ENCODE results near the gene NPAS3.

DNA sequence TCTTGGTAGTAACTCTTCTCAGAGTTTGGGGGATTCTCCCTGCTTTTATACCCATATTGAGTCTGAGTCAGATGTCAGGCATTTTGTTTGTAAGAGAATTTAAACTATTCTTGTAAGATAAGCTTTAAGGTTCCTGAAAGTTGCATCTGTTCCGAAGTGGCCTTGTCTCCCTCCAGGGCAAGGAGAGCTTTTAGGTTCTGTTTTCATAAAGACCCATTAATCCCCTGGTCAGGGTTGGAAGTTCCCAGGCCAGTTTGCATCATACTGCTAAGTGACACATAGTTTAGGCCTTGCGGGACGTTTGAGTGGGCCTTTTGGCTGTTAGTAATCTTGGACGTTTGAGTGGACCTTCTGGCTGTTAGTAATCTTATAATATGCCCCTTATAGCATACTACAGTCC is 396.7 kb downstream of the NPAS3 start:
- TF ChIP-seq, protein P1, sequence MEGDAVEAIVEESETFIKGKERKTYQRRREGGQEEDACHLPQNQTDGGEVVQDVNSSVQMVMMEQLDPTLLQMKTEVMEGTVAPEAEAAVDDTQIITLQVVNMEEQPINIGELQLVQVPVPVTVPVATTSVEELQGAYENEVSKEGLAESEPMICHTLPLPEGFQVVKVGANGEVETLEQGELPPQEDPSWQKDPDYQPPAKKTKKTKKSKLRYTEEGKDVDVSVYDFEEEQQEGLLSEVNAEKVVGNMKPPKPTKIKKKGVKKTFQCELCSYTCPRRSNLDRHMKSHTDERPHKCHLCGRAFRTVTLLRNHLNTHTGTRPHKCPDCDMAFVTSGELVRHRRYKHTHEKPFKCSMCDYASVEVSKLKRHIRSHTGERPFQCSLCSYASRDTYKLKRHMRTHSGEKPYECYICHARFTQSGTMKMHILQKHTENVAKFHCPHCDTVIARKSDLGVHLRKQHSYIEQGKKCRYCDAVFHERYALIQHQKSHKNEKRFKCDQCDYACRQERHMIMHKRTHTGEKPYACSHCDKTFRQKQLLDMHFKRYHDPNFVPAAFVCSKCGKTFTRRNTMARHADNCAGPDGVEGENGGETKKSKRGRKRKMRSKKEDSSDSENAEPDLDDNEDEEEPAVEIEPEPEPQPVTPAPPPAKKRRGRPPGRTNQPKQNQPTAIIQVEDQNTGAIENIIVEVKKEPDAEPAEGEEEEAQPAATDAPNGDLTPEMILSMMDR (IDR thresholded peaks at IDR 0.05 in 2 of 3, conservative IDR thresholded peaks at IDR 0.05 in 1 of 3; ENCODE audit: borderline replicate concordance in 1 of 3, insufficient read depth in 1 of 3, low read depth in 2 of 3, low read length in 2 of 3) = no peak
- TF ChIP-seq EZH2 (IDR thresholded peaks at IDR 0.05) (no peak), POLR2AphosphoS5 (IDR thresholded peaks at IDR 0.05; ENCODE audit: low read depth, low read length) (no peak), POLR2A (IDR thresholded peaks at IDR 0.05; ENCODE audit: borderline replicate concordance, extremely low read depth, insufficient read depth, insufficient read length) (no peak)
- TF ChIP-seq, protein P2, sequence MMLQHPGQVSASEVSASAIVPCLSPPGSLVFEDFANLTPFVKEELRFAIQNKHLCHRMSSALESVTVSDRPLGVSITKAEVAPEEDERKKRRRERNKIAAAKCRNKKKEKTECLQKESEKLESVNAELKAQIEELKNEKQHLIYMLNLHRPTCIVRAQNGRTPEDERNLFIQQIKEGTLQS (IDR thresholded peaks at IDR 0.05) = no peak
